Natural killer cell (primary cell): Measurements from ENCODE around the gene ABHD6. TPM values are rescaled to one million over a fixed set of nuclear protein-coding genes. Genes with fewer than 3 reads are reported as not detected.

Source experiments
- ATAC-seq, 3 donors: fragments of 150-1000 bp in 2 of 3; fragments of 200-7000 bp in 1 of 3; cut with Tn5 transposase; 1 replicate in 1 of 3; 2 replicates in 2 of 3; pipeline ENCODE4 v1.10.0; 2021; ENCODE audit warnings: mild to moderate bottlenecking in 2 of 3, moderate library complexity in 2 of 3
- DNase-seq, 2 donors: peaks; one replicate each; pipeline versions ENCODE4 v3.0.0 to v3.0.0-alpha.2; 2013 to 2021; ENCODE audit warnings: mixed read lengths in 1 of 2
- H3K27ac ChIP-seq: one replicate; pipeline ENCODE4 v1.5.1; 2013; ENCODE audit warnings: mild to moderate bottlenecking, low read length
- H3K27me3 ChIP-seq: one replicate; pipeline ENCODE4 v1.6.1; 2013; ENCODE audit warnings: low read length; ENCODE audit not compliant: control insufficient read depth, insufficient read depth
- H3K36me3 ChIP-seq: one replicate; pipeline ENCODE4 v1.6.1; 2013; ENCODE audit warnings: low read length; ENCODE audit not compliant: control insufficient read depth, insufficient read depth
- H3K4me1 ChIP-seq: one replicate; pipeline ENCODE4 v1.6.1; 2013; ENCODE audit warnings: low read length; ENCODE audit not compliant: control insufficient read depth, insufficient read depth
- H3K4me3 ChIP-seq: one replicate; pipeline ENCODE4 v1.5.1; 2013; ENCODE audit warnings: low read length
- H3K9me3 ChIP-seq: one replicate; pipeline ENCODE4 v1.6.1; 2013; ENCODE audit warnings: low read length; ENCODE audit not compliant: control insufficient read depth, insufficient read depth
- H3K27ac Mint-ChIP-seq, 2 donors: one replicate each; pipeline ENCODE4 v1.8.0; 2022; ENCODE audit warnings: mild to moderate bottlenecking in 2 of 2, mixed read lengths in 2 of 2, moderate library complexity in 1 of 2
- H3K27me3 Mint-ChIP-seq, 2 donors: one replicate each; pipeline ENCODE4 v1.8.0; 2022; ENCODE audit warnings: low read depth in 2 of 2, mixed read lengths in 2 of 2
- H3K36me3 Mint-ChIP-seq: one replicate; pipeline ENCODE4 v1.8.0; 2022; ENCODE audit warnings: mixed read lengths
- H3K4me1 Mint-ChIP-seq, 2 donors: one replicate each; pipeline ENCODE4 v1.8.0; 2022; ENCODE audit warnings: mixed read lengths in 2 of 2
- H3K4me3 Mint-ChIP-seq: one replicate; pipeline ENCODE4 v1.8.0; 2022; ENCODE audit warnings: mild to moderate bottlenecking, moderate library complexity, mixed read lengths
- H3K9me3 Mint-ChIP-seq, 2 donors: one replicate each; pipeline ENCODE4 v1.8.0; 2022; ENCODE audit warnings: mixed read lengths in 2 of 2
- WGBS: methylation state at CpG from one replicate; pipeline ENCODE4 v1.1.7; 2013; ENCODE audit warnings: missing lambda C conversion rate; ENCODE audit not compliant: insufficient coverage; 5-methylcytosine and 5-hydroxymethylcytosine counted together
- intact Hi-C: fragments of 100-400 bp; cut with micrococcal nuclease; formaldehyde crosslinking; loops from one replicate; pipeline ENCODE4 v1.14.2; 2022
- total RNA-seq, 4 donors: library from RNA; stranded (reverse); fragments of 120-200 nt in 1 of 4; gene quantifications; one replicate each; pipeline versions ENCODE4 v1.2.3 to v1.2.4, GENCODE V29; 2013 to 2022
- TF ChIP-seq, protein P1 (sequence below): fragments of 200-600 bp; IDR thresholded peaks from one replicate; pipeline ENCODE4 v1.8.0; 2022; ENCODE audit warnings: antibody characterized with exemption

Gene ABHD6
- total RNA-seq, 3 donors from 2014 or later (not counting 1 experiment from before 2014, with no cell fraction given): 5.0 to 10.6 (median 9.3) TPM

- Mint-ChIP-seq H3K27me3 (no peaks in the 10 kb centered on the region), H3K9me3 (no peaks in the 10 kb centered on the region), H3K27ac (no peak overlapping the region), H3K4me1 (peaks cover 35 to 42% of the 10 kb centered on the region in 2 donors), H3K4me3 (no peak overlapping the region), H3K36me3 (no peaks in the 10 kb centered on the region)
- no peaks in the 10 kb centered on the region for H3K27me3 ChIP-seq
- intact Hi-C loops: no loop called here
- DNase-seq (no peak), ATAC-seq (no peak)
- H3K27ac ChIP-seq: no peak overlapping the region
- H3K4me3 ChIP-seq: no peak overlapping the region
- peaks cover 6% of the 10 kb centered on the region for H3K4me1 ChIP-seq
- no peaks in the 10 kb centered on the region for H3K9me3 ChIP-seq
- H3K36me3 ChIP-seq: no peaks in the 10 kb centered on the region
- WGBS: 91% methylated on average over 3 of the region's 3 CpGs
- TF ChIP-seq, protein P1, sequence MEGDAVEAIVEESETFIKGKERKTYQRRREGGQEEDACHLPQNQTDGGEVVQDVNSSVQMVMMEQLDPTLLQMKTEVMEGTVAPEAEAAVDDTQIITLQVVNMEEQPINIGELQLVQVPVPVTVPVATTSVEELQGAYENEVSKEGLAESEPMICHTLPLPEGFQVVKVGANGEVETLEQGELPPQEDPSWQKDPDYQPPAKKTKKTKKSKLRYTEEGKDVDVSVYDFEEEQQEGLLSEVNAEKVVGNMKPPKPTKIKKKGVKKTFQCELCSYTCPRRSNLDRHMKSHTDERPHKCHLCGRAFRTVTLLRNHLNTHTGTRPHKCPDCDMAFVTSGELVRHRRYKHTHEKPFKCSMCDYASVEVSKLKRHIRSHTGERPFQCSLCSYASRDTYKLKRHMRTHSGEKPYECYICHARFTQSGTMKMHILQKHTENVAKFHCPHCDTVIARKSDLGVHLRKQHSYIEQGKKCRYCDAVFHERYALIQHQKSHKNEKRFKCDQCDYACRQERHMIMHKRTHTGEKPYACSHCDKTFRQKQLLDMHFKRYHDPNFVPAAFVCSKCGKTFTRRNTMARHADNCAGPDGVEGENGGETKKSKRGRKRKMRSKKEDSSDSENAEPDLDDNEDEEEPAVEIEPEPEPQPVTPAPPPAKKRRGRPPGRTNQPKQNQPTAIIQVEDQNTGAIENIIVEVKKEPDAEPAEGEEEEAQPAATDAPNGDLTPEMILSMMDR: no peak
These were observed 14.0 kb downstream of the ABHD6 start for GRCh38 chr3:58251631-58252035.

- peaks cover 6% of the 10 kb centered on the region for H3K4me1 ChIP-seq
- no peaks in the 10 kb centered on the region for H3K27me3 Mint-ChIP-seq
- H3K36me3 ChIP-seq: peaks cover 7% of the 10 kb centered on the region
- peaks cover 35 to 42% of the 10 kb centered on the region in 2 donors for H3K4me1 Mint-ChIP-seq
- ATAC-seq: no peak
- no peaks in the 10 kb centered on the region for H3K27me3 ChIP-seq
- no peak overlapping the region for H3K27ac Mint-ChIP-seq
- H3K4me3 ChIP-seq: no peak overlapping the region
- TF ChIP-seq, protein P1: no peak
- H3K9me3 Mint-ChIP-seq: no peaks in the 10 kb centered on the region
- H3K9me3 ChIP-seq: no peaks in the 10 kb centered on the region
- no peak overlapping the region for H3K27ac ChIP-seq
- no peak overlapping the region for H3K4me3 Mint-ChIP-seq
- intact Hi-C loops: no loop called here
- 96% methylated on average over 4 of the region's 4 CpGs for WGBS
- no peak for DNase-seq
- peaks cover 7% of the 10 kb centered on the region for H3K36me3 Mint-ChIP-seq
These were observed 16.6 kb downstream of the ABHD6 start for GRCh38 chr3:58254144-58254543.

GRCh38 chr3:58256061-58256460 lies 18.5 kb downstream of the ABHD6 start:
- H3K4me3 Mint-ChIP-seq: no peak overlapping the region
- intact Hi-C loops: no loop called here
- H3K27me3 Mint-ChIP-seq: no peaks in the 10 kb centered on the region
- ATAC-seq: no peak
- no peak overlapping the region for H3K4me3 ChIP-seq
- peaks cover 7% of the 10 kb centered on the region for H3K36me3 Mint-ChIP-seq
- no peaks in the 10 kb centered on the region for H3K9me3 ChIP-seq
- H3K27ac Mint-ChIP-seq: no peak overlapping the region
- no peak for DNase-seq
- peaks cover 6% of the 10 kb centered on the region for H3K4me1 ChIP-seq
- WGBS: 93% methylated on average over 1 of the region's 1 CpG
- no peak overlapping the region for H3K27ac ChIP-seq
- H3K4me1 Mint-ChIP-seq: peaks cover 26 to 37% of the 10 kb centered on the region in 2 donors
- peaks cover 7% of the 10 kb centered on the region for H3K36me3 ChIP-seq
- H3K27me3 ChIP-seq: no peaks in the 10 kb centered on the region
- no peaks in the 10 kb centered on the region for H3K9me3 Mint-ChIP-seq
- TF ChIP-seq, protein P1: no peak

DNA sequence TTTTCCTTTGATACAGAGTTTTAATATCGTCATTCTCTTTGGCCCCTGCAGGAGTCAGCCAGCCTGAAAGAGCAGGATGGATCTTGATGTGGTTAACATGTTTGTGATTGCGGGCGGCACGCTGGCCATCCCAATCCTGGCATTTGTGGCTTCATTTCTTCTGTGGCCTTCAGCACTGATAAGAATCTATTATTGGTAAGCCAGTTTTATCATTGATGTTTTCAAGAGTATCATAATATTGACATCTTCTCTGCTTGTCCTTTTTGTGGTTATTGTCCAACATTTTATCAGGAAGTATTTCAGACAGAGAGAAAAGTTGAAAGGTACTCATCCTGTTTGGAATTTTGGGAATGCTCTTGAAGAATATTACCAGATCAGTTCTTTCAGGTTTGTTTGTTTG lies 18.9 kb downstream of the ABHD6 start:
- H3K4me1 Mint-ChIP-seq: peaks cover 24 to 37% of the 10 kb centered on the region in 2 donors
- Histone ChIP-seq H3K9me3 (no peaks in the 10 kb centered on the region), H3K27ac (no peak overlapping the region), H3K27me3 (no peaks in the 10 kb centered on the region), H3K4me1 (peaks cover 6% of the 10 kb centered on the region), H3K36me3 (peaks cover 7% of the 10 kb centered on the region), H3K4me3 (no peak overlapping the region)
- H3K36me3 Mint-ChIP-seq: peaks cover 7% of the 10 kb centered on the region
- no peaks in the 10 kb centered on the region for H3K27me3 Mint-ChIP-seq
- WGBS: 100% methylated on average over 4 of the region's 4 CpGs
- TF ChIP-seq, protein P1: no peak
- no peaks in the 10 kb centered on the region for H3K9me3 Mint-ChIP-seq
- DNase-seq: no peak
- H3K4me3 Mint-ChIP-seq: no peak overlapping the region
- ATAC-seq: no peak
- H3K27ac Mint-ChIP-seq: no peak overlapping the region
- intact Hi-C loops: no loop called here
